Ishikawa (cell line): ENCODE data around the gene CKLF.

Experiments
- CEBPB ChIP-seq: IDR thresholded peaks from 2 replicates; pipeline ENCODE4 v1.6.1; 2012
- EGR1 ChIP-seq: IDR thresholded peaks from 2 replicates; pipeline ENCODE4 v1.6.1; 2012
- EP300 ChIP-seq: IDR thresholded peaks from 2 replicates; pipeline ENCODE4 v1.6.1; 2012; ENCODE audit warnings: borderline replicate concordance
- FOXM1 ChIP-seq: IDR thresholded peaks from 2 replicates; pipeline ENCODE4 v1.6.1; 2012; ENCODE audit warnings: low read depth, borderline replicate concordance
- RAD21 ChIP-seq: IDR thresholded peaks from 2 replicates; pipeline ENCODE4 v1.6.1; 2012; ENCODE audit warnings: low read depth
- TAF1 ChIP-seq: IDR thresholded peaks from 2 replicates; pipeline ENCODE4 v1.6.1; 2012; ENCODE audit warnings: low read depth, mild to moderate bottlenecking
- TCF12 ChIP-seq: IDR thresholded peaks from 2 replicates; pipeline ENCODE4 v1.6.1; 2012; ENCODE audit warnings: low read depth
- TEAD4 ChIP-seq: IDR thresholded peaks from 2 replicates; pipeline ENCODE4 v1.6.1; 2012
- YY1 ChIP-seq: IDR thresholded peaks from 2 replicates; pipeline ENCODE4 v1.6.1; 2012; ENCODE audit warnings: low read depth
- TF ChIP-seq, protein P1 (sequence below): IDR thresholded peaks from 2 replicates; pipeline ENCODE4 v1.6.1; 2012; ENCODE audit warnings: low read depth, mild to moderate bottlenecking

DNA sequence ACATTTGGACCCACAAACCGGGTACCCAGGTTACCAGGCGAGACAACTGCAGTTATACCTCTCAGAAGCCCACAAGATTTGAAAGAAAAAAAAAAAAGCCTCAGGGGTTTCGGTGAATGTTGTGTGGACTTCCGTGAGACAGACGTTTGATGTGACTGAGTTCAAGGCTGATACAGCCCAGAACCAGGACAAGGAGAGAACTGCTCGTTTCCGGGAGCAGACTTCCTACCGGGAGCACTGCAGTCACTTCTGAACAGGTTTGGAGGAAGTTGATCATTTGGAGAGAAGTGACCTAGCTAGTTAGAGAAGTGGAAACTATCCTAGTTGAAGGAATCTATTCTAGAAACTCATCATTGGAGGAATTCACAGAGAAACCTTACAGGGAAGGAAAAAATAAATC is 847 bp downstream of the CKLF start:
- no peak for TF ChIP-seq CEBPB
- TF ChIP-seq TAF1, result no peak
- TF ChIP-seq EP300, result no peak
- TF ChIP-seq RAD21, result no peak
- TF ChIP-seq, protein P1, sequence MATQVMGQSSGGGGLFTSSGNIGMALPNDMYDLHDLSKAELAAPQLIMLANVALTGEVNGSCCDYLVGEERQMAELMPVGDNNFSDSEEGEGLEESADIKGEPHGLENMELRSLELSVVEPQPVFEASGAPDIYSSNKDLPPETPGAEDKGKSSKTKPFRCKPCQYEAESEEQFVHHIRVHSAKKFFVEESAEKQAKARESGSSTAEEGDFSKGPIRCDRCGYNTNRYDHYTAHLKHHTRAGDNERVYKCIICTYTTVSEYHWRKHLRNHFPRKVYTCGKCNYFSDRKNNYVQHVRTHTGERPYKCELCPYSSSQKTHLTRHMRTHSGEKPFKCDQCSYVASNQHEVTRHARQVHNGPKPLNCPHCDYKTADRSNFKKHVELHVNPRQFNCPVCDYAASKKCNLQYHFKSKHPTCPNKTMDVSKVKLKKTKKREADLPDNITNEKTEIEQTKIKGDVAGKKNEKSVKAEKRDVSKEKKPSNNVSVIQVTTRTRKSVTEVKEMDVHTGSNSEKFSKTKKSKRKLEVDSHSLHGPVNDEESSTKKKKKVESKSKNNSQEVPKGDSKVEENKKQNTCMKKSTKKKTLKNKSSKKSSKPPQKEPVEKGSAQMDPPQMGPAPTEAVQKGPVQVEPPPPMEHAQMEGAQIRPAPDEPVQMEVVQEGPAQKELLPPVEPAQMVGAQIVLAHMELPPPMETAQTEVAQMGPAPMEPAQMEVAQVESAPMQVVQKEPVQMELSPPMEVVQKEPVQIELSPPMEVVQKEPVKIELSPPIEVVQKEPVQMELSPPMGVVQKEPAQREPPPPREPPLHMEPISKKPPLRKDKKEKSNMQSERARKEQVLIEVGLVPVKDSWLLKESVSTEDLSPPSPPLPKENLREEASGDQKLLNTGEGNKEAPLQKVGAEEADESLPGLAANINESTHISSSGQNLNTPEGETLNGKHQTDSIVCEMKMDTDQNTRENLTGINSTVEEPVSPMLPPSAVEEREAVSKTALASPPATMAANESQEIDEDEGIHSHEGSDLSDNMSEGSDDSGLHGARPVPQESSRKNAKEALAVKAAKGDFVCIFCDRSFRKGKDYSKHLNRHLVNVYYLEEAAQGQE, result no peak
- TF ChIP-seq TCF12, result no peak
- no peak for TF ChIP-seq TEAD4
- no peak for TF ChIP-seq FOXM1
- TF ChIP-seq EGR1, result no peak
- no peak for TF ChIP-seq YY1
